WTC11 (cell line): Measurements from ENCODE around the gene LNX2. TPM values are rescaled to one million over a fixed set of nuclear protein-coding genes. Genes with fewer than 3 reads are reported as not detected.

Experiments used
- ATAC-seq: fragments of 200-7000 bp; cut with Tn5 transposase; 2 replicates; pipeline ENCODE4 v1.10.0; 2021; ENCODE audit warnings: mild to moderate bottlenecking, moderate library complexity
- CTCF ChIA-PET: fragments of 300-600 bp; sonication (Branson Sonifier 250); formaldehyde crosslinking; loops from one replicate; lab custom pipeline; 2021; ENCODE audit warnings: antibody characterized with exemption; lab: Charles Lee
- POLR2A ChIA-PET: fragments of 350-600 bp; sonication (Branson Sonifier 250); formaldehyde crosslinking; loops from one replicate; lab custom pipeline; 2021; ENCODE audit warnings: antibody characterized with exemption; lab: Charles Lee
- DNase-seq: peaks from one replicate; pipeline ENCODE4 v3.0.0; 2021; ENCODE audit warnings: low spot score
- H3K27ac Mint-ChIP-seq: 2 replicates; pipeline ENCODE4 v1.8.0; 2021; ENCODE audit warnings: mixed read lengths
- H3K27me3 Mint-ChIP-seq: 2 replicates; pipeline ENCODE4 v1.8.0; 2021; ENCODE audit warnings: low read depth, mild to moderate bottlenecking, moderate library complexity, mixed read lengths
- H3K36me3 Mint-ChIP-seq: 2 replicates; pipeline ENCODE4 v1.8.0; 2021; ENCODE audit warnings: mixed read lengths
- H3K4me1 Mint-ChIP-seq: 2 replicates; pipeline ENCODE4 v1.8.0; 2022; ENCODE audit warnings: mixed read lengths
- H3K4me3 Mint-ChIP-seq: 2 replicates; pipeline ENCODE4 v1.8.0; 2021; ENCODE audit warnings: mild to moderate bottlenecking, moderate library complexity, mixed read lengths
- H3K9me3 Mint-ChIP-seq: 2 replicates; pipeline ENCODE4 v1.8.0; 2021; ENCODE audit warnings: mixed read lengths
- ATF2 ChIP-seq: sonication (generic); formaldehyde crosslinking; IDR thresholded peaks from 2 replicates; pipeline ENCODE4 v1.8.1; 2022; ENCODE audit warnings: low read depth, missing genetic modification reagents, borderline replicate concordance
- CBFB ChIP-seq: sonication (generic); formaldehyde crosslinking; IDR thresholded peaks from 2 replicates; pipeline ENCODE4 v1.8.1; 2022; ENCODE audit warnings: mild to moderate bottlenecking, low read depth, missing genetic modification reagents
- CREM ChIP-seq: sonication (generic); formaldehyde crosslinking; IDR thresholded peaks from 2 replicates; pipeline ENCODE4 v1.8.1; 2022; ENCODE audit warnings: mild to moderate bottlenecking, missing genetic modification reagents, moderate library complexity
- GABPB1 ChIP-seq: sonication (generic); formaldehyde crosslinking; IDR thresholded peaks from 2 replicates; pipeline ENCODE4 v1.8.1; 2023; ENCODE audit warnings: mild to moderate bottlenecking, missing genetic modification reagents
- GTF2I ChIP-seq: fragments of 250-450 bp; sonication (Bioruptor Pico); conservative IDR thresholded peaks from 2 replicates; pipeline ENCODE4 v1.4.0; 2021; ENCODE audit warnings: mild to moderate bottlenecking
- KAT7 ChIP-seq: sonication (generic); formaldehyde crosslinking; IDR thresholded peaks from 2 replicates; pipeline ENCODE4 v1.8.1; 2023; ENCODE audit warnings: missing genetic modification reagents, mild to moderate bottlenecking, borderline replicate concordance
- PREB ChIP-seq: sonication (generic); formaldehyde crosslinking; IDR thresholded peaks from 2 replicates; pipeline ENCODE4 v1.8.1; 2022; ENCODE audit warnings: mild to moderate bottlenecking, missing genetic modification reagents, moderate library complexity, borderline replicate concordance
- TCF7 ChIP-seq: sonication (generic); formaldehyde crosslinking; IDR thresholded peaks from 2 replicates; pipeline ENCODE4 v1.8.0; 2022; ENCODE audit warnings: mild to moderate bottlenecking, low read depth, missing genetic modification reagents, moderate library complexity
- TEAD4 ChIP-seq: sonication (generic); formaldehyde crosslinking; IDR thresholded peaks from 2 replicates; pipeline ENCODE4 v1.8.0; 2022; ENCODE audit warnings: mild to moderate bottlenecking, missing genetic modification reagents
- USF1 ChIP-seq: sonication (generic); formaldehyde crosslinking; IDR thresholded peaks from 2 replicates; pipeline ENCODE4 v1.8.0; 2022; ENCODE audit warnings: mild to moderate bottlenecking, missing genetic modification reagents
- USF2 ChIP-seq: sonication (generic); formaldehyde crosslinking; IDR thresholded peaks from 2 replicates; pipeline ENCODE4 v1.8.1; 2023; ENCODE audit warnings: mild to moderate bottlenecking, missing genetic modification reagents, moderate library complexity
- ZBTB43 ChIP-seq: sonication (generic); formaldehyde crosslinking; IDR thresholded peaks from 2 replicates; pipeline ENCODE4 v1.8.1; 2023; ENCODE audit warnings: mild to moderate bottlenecking, missing genetic modification reagents
- ZNF263 ChIP-seq: sonication (generic); formaldehyde crosslinking; IDR thresholded peaks from 2 replicates; pipeline ENCODE4 v1.8.1; 2022; ENCODE audit warnings: low read depth, mild to moderate bottlenecking, moderate library complexity, missing genetic modification reagents
- ZNF281 ChIP-seq: sonication (generic); formaldehyde crosslinking; IDR thresholded peaks from 2 replicates; pipeline ENCODE4 v1.8.0; 2023; ENCODE audit warnings: mild to moderate bottlenecking, missing genetic modification reagents
- ZNF423 ChIP-seq: fragments of 250-450 bp; sonication (Bioruptor Pico); IDR thresholded peaks from 2 replicates; pipeline ENCODE4 v2.1.2; 2022; ENCODE audit warnings: mild to moderate bottlenecking, moderate library complexity
- total RNA-seq: library from RNA; stranded (reverse); gene quantifications from 3 replicates; pipeline ENCODE4 v1.2.3, GENCODE V29; 2021

The LNX2 gene
- total RNA-seq, 1 experiment from 2014 or later, result 10.1 TPM

- Mint-ChIP-seq H3K27me3 (no peaks in the 10 kb centered on the region), H3K36me3 (no peaks in the 10 kb centered on the region), H3K4me3 (no peak overlapping the region), H3K4me1 (peaks cover 11% of the 10 kb centered on the region), H3K27ac (no peak overlapping the region), H3K9me3 (no peaks in the 10 kb centered on the region)
- no peak for DNase-seq
- ChIA-PET POLR2A (no interaction called here), CTCF (interaction anchor here (1.0 kb wide), 1 partner anchor 167 kb away, joined by 3 read pairs; no protein-coding TSS in a partner anchor)
- TF ChIP-seq USF2 (CRISPR knock-in tag), result no peak
- no peak for TF ChIP-seq TCF7
- no peak for TF ChIP-seq ATF2 (CRISPR knock-in tag)
- no peak for TF ChIP-seq USF1 (CRISPR knock-in tag)
- TF ChIP-seq PREB (CRISPR knock-in tag), result no peak
- TF ChIP-seq GTF2I (CRISPR knock-in tag), result no peak
- no peak for TF ChIP-seq TEAD4 (CRISPR knock-in tag)
- no peak for TF ChIP-seq ZNF263 (CRISPR knock-in tag)
- no peak for TF ChIP-seq ZNF281 (CRISPR knock-in tag)
- no peak for TF ChIP-seq GABPB1 (CRISPR knock-in tag)
- no peak for ATAC-seq
These were observed 39.0 kb upstream of the LNX2 start for GRCh38 chr13:27659145-27659865.

- no peak for DNase-seq
- no peak overlapping the region for H3K4me3 Mint-ChIP-seq
- no peak overlapping the region for H3K27ac Mint-ChIP-seq
- TF ChIP-seq CREM (CRISPR knock-in tag) (no peak), CBFB (no peak), ZBTB43 (CRISPR knock-in tag) (no peak), ZNF423 (CRISPR knock-in tag) (no peak), KAT7 (CRISPR knock-in tag) (no peak)
- TF ChIP-seq, all 79 proteins: peak for 0
- ChIA-PET POLR2A (no interaction called here), CTCF (interaction anchor here (0.8 to 1.5 kb wide), 4 partner anchors 9 to 295 kb away, joined by 3 read pairs; no protein-coding TSS in a partner anchor)
- ATAC-seq, result no peak
- Mint-ChIP-seq H3K4me1 (peaks cover 4% of the 10 kb centered on the region), H3K9me3 (no peaks in the 10 kb centered on the region), H3K27me3 (no peaks in the 10 kb centered on the region), H3K36me3 (no peaks in the 10 kb centered on the region)
These were observed 38.2 kb upstream of the LNX2 start for GRCh38 chr13:27658546-27658945.
